Measurements from ENCODE around the gene RAB1A.
"Not testable (repeated sequence)": the region's sequence is repeated elsewhere in the genome, so short reads cannot be mapped to it uniquely, and the experiment has no call there.

The RAB1A gene

DNA sequence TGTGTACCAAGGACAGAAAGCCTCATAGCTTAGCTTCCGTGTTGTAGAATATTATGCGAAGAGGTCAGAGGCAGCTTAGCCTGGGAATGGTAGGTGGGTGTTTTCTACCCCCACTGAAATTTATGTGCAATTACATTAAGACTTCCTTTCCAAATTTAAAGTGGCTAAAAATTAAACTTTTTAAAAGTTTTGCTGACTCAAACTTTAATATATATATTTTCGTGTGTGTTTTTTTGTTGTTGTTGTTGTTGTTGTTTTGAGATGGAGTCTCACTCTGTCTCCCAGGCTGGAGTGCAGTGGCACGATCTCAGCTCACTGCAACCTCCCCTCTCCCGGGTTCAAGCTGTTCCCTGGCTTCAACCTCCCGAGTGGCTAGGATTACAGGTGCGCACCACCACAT is 4.3 kb upstream of the RAB1A start:
- no peak for DNase-seq

DNA sequence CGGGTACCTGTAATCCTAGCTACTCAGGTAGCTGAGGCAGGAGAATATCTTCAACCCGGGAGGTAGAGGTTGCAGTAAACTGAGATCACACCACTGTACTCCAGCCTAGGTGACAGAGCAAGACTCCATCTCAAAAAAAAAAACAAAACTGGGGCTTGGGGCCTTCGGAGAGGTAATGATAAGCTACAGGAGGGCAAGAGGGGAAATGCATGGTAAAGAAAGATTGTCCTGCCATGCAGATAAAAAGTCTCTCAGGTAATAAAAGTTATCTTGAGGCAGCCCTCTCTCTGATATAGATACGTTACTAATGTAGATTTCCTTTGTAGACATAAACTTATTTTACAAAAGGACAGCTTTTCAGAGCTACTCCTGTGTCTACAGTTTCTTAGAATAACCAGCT is 3.7 kb upstream of the RAB1A start:
- DNase-seq, result no peak

DNA sequence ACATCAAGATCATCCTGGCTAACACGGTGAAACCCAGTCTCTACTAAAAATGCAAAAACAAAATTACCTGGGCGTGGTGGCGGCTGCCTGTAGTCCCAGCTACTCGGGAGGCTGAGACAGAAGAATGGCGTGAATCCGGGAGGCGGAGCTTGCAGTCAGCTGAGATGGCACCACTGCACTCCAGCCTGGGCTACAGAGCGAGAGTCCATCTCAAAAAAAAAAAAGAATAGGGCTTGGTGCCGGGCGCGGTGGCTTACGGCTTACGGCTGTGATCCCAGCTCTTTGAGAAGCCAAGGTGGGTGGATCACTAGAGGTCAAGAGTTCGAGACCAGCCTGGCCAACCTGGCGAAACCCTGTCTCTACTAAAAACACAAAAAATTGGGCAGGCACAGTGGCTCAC is 3.0 kb upstream of the RAB1A start:
- DNase-seq, result not testable (repeated sequence)

DNA sequence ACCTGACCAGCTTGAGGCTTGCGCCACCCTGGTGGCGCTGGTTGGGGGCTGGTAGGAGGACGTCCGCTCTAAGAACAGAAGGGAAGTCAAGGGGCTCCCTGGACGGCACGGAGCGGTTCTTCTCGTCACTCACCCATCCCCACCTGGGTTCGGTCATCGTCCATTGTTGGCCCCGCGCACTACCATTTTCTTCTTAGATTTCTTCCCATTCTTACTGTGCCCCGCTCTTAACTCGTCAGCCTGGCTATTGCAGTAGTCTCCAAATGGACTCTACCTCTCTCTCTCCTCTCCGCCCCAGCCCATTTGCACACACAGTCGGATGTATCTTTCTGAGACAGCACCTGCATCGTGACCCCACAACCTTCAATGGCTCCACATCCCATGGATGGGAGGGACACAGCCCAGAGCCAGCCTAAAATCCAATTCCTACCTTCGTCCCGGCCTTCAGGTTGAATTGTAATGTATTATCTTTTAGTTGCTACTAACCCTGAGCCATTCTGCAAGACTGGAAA is 814 bp upstream of the RAB1A start:
- DNase-seq, result no peak

DNA sequence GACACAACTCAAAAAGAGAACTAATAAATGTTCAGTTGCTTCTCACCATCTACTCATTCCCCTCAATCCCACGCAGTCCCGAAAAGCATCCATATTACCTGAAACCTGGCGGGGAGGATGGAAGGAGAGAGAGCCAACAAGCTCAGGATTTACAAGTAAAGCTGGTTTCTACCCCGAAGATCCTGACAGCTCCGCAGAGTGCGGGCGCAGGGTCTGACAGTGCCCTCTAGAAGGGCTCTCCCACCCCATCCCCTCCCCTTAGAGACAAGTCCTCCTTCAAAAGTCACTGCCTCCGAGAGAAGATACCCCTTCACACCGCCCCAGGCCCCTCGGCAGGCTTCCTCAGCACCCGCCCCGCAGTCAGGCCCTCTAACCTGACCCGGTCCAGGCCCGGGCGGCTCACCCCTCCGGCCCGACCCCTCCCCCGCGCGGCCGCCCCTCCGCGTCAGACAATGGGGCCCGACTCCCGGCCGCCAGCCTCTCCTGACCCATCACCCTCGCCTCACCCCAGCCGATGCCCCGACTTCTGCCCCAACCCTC is 550 bp downstream of the RAB1A start:
- DNase-seq, result peak; percentile 33

DNA sequence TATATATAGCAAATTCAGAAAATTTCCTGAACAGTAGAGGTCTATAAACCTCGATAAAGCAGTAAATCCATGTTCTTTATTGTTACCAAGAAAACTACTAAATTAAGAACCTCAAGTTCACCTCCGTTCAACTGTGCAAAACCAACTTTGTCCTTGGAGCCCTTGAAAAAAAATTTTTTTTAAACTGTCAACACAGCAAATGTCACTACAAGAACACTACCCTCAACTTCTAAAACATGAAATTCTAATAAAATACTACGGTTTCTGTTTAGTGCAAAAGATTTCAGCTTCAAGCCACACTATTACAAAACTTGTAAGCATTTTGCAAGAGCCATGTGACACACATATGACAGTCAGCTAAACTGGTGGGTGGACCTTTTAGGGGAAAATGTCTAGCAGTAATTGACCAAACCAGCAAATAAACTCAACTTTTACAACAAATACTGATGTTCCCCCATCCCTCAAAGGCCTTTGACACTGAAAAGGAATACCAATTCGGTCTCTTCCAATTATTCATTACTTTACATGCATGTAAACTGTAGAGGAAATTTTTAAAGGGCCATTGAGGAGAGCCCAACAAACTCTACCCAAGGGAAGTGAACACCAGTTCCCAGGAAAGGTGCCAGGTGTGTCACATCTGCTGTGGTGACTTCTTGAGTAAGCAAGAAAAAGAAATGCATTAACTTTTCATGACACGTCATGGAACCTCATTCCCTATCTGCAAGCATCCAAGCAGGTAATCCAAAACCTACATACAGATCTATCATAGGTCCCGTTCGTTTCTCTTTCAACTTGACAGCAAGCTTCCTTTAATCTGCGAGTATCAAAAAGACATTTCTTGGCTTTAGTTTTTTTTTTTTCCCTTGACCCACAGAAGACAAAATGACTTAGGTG is 1.4 kb downstream of the RAB1A start:
- DNase-seq, result peak; percentile 18

DNA sequence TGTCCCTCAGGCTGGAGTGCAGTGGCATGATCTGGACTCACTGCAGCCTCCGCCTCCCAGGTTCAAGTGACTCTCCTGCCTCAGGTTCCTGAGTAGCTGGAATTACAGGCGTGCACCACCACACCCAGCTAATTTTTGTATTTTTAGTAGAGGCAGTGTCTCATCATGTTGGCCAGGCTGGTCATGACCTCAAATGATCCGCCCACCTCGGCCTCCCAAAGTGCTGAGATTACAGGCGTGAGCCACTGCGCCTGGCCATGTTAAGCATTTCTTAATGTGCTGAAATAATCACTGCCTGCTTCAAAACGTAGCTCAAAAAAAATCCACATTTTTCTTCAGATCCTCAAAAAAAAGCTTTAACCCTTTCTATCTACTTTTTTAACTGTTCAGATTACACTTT is 4.4 kb downstream of the RAB1A start:
- not testable (repeated sequence) for DNase-seq

DNA sequence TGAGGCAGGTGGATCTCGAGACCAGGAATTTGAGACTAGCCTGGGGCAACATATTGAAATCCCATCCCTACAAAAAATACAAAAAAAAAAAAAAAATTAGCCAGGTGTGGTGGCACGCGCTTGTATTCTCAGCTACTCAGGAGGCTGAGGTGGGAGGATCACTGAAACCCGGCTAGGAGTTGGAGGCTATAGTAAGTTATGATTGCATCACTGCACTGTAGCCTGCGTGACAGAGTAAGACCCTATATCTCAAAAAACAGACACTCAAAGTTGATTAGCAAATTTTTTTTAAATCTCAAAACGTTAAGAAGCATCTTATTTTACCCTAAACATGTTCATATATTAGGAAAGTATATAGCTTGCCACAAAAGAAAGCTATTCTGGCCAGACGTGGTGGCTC is 7.6 kb downstream of the RAB1A start:
- DNase-seq, result no peak

DNA sequence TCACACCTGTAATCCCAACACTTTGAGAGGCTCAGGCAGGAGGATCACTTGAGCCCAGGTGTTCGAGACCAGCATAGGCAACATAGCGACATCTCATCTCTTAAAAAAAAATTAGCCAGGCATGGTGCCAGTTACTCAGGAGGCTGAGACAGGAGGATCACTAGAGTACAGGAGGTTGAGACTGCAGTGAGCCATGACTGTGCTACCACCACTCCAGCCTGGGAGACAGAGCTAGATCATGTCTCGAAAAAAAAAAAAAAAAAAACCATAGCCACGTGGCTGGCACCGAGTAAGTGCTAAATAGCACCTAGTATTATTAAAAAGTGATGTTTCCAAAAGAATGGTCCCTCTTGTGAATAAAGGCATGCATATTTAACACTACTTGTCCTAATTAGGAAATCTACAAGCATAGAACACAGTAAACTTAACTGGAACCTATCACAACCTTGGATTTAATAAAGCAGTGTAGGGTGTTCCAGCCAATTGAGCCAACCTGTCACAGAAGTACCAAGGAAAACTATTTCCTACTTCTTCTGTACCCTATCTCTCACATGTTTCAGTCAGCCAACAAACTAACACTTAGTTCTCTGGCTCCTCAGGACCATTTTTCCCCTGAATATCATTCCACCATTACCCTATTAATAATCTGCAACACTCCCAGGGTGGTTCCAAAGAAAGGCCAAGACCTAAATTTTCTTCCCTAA is 8.8 kb downstream of the RAB1A start:
- no peak for DNase-seq

DNA sequence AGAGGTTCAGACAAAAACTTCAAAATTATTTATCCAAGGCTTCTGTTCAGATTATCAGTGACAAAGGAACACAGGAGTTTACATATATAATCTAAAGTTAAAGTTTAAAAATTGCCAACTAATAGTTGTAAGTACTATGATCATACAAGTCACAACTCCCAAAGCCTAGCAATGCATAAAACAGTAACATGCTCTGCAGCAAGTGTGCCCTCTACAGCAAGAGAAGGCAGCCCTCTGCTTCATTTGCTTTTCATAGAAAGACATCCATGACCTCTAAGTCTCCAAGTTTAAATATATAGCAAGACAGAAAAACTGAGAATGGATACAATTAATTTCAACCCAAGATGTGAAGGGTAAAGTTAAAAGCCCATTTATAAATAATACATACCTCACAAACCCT is 13.3 kb downstream of the RAB1A start:
- no peak for DNase-seq

DNA sequence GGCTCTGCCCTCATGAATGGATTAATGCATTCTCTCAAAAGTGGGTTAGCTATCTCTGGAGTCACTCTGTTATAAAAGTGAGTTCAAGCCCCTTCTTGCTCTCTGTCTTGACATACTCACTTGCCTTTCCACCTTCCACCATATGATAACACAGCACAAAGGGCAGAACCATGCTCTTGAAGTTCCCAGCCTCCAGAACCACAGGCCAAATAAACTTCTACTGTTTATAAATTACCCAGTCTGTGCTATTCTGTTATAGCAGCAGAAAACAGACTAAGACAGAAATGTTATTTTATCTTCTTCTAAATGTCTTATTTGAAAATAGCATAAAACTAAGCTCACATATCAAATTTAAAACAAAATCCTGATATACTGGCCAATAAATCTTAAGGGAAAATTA is 15.0 kb downstream of the RAB1A start:
- no peak for DNase-seq

DNA sequence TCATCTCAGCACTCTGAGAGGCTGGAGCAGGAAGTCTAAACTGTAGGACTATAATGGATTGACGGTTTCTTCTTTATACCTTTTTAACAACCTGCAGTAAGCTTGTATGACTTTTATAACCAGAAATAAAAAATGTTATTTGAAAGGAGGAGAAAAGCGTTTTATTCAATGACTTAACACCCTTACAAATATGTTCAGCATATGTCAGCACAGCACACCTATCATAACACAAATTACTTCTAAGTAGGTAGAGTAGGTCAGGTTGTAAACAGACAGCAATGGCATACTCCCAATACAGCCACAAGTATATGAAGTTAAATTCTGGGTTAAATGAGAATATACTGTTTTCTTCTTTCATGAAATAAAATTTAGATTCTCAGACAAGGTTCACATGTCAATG is 16.1 kb downstream of the RAB1A start:
- no peak for DNase-seq

DNA sequence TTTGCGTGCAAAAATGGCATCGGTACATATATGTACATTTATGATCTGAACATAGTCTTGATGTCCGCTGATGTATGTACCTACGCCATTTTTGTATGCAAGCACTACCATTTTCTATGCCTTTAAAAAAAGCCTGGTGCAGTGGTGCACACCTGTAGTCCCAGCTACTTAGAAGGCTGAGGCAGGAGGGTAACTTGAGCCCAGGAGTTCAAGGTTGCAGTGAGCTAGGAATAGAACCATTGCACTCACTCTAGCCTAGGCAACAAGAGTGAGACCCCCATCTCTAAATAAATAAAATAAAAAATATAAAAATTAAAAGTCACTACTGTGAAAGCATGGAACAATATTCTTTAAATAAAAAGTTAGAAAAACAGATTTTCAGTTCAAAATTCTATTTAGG is 16.7 kb downstream of the RAB1A start:
- DNase-seq, result no peak

DNA sequence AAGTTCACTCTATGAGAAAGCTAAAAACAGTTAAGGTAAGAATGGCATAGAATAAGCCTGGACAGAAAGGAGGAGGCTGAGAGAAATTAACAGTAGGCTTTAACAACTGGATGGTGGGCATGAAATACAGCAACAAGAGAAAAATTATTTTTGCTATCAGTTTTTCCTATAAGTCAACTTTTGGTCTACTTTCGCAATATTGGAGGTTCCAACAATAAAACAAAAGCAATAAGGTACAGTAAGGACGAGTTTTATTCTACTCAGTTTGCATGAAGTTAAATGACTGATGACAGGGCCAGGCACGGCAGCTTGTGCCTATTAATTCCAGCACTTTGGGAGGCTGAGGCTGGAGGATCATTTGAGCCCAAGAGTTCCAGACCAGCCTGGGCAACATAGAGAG is 17.3 kb downstream of the RAB1A start:
- DNase-seq, result no peak

DNA sequence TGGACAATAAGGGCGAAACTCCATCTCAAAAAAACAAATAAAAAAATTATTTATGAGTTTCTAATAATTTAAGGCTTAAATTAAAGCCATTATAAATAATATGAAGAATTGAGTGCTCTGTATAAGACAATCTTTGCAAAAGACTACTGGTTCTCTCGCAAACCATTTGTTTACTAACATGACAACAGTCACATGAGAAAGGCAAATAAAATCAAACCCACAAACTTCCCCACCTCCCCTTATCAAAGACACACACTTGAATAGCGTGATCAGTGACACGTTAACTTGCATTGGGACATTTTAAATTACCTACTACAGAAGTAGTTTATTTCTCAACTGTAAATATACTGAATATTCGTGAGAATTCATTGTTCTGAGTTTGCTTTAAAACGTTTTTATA is 21.1 kb downstream of the RAB1A start:
- DNase-seq, result no peak

DNA sequence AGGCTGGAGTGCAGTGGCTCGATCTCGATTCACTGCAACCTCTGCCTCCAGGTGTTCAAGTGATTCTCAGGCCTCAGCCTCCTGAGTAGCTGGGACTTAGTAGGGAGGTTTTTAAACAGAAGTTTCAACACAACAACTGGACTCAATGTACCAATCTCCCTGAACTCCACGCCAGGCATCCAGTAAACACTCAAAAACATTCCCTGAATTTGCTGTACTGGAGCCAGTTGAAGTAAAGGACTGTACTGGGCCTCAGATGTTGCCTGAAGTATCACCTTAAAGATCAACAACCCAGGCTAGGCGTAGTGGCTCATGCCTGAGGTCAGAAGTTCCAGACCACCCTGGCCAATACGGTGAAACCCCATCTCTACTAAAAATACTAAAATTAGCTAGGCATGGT is 22.4 kb downstream of the RAB1A start:
- DNase-seq, result no peak

DNA sequence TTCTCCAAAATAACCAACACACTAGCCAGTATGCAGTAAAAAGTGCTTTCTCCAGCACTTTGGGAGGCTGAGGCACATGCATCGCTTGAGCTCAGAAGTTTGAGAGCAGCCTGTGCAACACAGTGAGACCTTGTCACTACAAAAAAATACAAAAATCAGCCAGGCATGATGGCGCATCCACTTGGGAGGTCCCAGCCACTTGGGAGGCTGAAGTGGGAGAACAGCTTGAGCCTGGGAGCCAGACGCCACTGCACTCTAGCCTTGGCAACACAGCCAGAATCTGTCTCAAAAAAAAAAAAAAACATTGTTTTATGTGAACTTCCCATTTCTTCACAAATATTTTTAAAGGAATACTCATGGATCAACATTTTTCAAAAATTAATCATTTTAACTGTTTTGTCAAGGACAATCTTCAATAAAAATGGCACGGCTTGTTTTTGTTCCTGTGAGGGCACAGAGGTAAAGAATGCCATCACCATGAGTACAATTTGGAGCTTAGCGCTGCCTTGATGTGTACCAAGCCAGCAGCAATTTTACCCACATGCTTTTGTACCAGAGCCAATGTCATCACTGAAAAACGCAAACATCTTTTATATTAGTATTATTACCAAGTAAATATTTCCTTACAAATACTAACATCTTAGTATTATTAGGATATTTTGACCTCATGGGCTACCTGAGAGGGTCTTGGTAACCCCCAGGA is 26.7 kb downstream of the RAB1A start:
- DNase-seq, result no peak

DNA sequence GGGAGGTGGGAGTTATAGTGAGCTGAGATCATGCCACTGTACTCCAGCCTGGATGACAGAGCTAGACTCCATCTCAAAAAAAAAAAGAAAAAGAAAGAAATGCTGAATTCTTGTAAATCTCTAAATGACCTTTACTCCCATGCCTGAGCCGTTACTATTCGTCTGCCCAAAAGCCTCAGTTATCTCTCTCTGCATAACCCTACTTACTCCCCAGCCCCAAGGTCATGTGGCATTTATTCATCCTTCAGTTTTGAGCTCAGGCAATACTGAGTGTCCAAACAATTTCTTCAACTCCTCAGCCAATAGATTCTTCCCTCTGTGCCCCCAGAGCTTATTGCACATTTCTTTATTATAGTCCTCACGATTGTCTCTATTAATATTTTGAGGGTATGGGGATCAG is 28.8 kb downstream of the RAB1A start:
- DNase-seq, result no peak

DNA sequence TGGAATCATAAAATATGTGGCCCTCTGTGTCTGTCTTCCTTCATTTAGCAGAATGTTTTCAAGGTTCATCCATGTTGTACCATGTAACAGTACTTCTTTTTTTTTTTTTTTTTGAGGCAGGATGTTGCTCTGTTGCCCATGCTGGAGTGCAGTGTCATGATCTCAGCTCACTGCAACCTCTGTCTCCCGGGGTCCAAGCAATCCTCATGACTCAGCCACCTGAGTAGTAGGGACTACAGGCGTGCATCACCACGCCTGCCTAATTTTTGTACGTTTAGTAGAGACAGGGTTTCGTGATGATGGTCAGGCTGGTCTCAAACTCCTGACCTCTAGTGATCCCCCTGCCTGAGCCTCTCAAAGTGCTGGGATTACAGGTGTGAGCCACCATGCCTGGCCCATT is 31.2 kb downstream of the RAB1A start:
- no peak for DNase-seq

DNA sequence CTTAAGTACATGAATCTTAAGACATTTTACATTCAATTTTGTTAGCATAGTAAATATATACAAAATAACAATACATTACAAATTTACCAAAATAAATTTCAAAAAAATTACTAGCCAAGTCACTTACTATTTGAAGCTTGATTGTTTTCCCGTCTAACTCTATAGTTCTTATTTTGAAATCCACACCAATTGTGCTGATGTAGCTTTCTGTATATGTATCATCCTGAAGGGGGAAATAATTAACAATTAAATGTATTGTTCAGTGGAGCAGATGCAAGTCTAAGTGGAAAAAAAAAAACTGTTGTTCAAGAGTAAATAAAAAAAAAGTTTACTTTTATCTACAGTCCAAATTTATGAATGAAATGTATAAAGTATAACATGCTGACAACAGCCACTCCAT is 32.1 kb downstream of the RAB1A start:
- no peak for DNase-seq

DNA sequence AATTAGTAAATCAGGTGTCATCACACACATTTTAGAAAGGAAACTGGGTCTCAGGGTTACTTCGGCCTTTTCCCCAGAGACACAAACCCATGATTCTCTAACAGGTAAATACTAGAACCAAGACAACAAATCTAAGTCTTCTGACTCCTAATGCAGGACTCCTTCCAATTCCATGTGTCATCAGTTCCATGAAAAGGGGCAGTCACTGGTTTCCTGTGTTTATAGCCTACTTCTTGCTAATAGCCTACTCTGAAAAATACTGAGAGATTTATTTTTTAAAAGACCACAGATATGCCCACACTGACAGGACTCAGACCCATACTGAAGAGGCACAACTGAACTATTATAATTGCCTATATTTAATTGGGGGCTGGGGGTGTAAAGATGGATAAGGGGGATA is 33.0 kb downstream of the RAB1A start:
- DNase-seq, result no peak

DNA sequence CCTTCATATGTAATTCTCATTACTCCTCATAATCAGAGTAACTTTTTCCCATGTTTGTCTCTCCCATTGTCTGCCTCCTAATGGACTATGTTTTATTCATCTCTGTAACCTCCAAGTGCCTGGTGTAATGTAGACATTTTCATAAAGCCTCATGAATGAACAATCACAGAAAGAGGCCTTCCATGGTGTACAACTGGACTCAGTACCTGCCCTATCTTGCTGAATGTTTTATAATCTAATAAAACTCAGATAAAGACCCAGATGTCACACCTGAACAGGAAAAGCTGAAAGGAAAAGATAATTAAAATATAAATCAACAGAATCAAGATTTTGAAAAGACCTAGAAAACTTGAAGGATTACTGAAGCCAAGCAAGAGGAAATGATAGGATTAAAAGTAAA is 36.7 kb downstream of the RAB1A start:
- DNase-seq, result no peak

DNA sequence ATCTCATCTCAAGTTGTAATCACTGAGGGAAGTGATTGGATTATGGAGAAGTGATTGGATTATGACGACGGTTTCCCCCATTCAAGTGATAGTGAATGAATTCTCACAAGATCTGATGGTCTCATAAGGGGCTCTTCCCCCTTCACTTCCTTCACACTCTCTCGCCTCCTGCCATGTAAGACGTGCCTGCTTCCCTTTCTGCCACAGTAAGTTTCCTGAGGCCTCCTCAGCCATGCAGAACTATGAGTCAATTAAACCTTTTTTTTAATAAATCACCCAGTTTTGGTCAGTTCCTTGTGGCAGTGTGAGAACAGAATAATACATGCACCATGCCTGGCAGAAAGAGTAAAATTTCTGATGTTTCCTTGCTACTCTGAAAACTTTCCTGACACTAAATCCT is 37.1 kb downstream of the RAB1A start:
- no peak for DNase-seq
